Measurements from ENCODE around the gene RUNX3. TPM values are rescaled to one million over a fixed set of nuclear protein-coding genes. Genes with fewer than 3 reads are reported as not detected.

The RUNX3 gene
- total and polyA plus RNA-seq, 2 of the 8 experiments (the other 6 are each of a cell fraction or from before 2014, with no cell fraction given), result 0.62 to 0.82 TPM

GRCh38 chr1:24964811-24965570 is 34.9 kb upstream of the RUNX3 start:
- H3K23me2 ChIP-seq (ENCODE audit: low read depth, low read length), result no peaks in the 10 kb centered on the region
- H3K4ac ChIP-seq (replicated peaks; ENCODE audit: insufficient read length, low read depth, low read length), result no peak overlapping the region
- no peak overlapping the region for H2BK20ac ChIP-seq (ENCODE audit: low read length)
- no peaks in the 10 kb centered on the region for H3K36me3 ChIP-seq (ENCODE audit: control insufficient read depth in 2 of 4, insufficient read depth in 4 of 4, low read length in 3 of 4)
- H2BK12ac ChIP-seq (ENCODE audit: low read depth, low read length), result no peak overlapping the region
- no peaks in the 10 kb centered on the region for H3K9me3 ChIP-seq (ENCODE audit: insufficient read depth in 2 of 2, low read depth in 1 of 2, low read length in 1 of 2)
- H2AK5ac ChIP-seq (ENCODE audit: low read depth, low read length), result no peak overlapping the region
- 93% methylated on average over 31 of the region's 32 CpGs; no CpG with 5 or more reads in 1 of the 2 experiments for WGBS, 2 experiments (ENCODE audit: extremely low coverage in 1 of 2, insufficient coverage in 1 of 2, insufficient read length in 1 of 2, insufficient replicate concordance in 2 of 2, low coverage in 1 of 2, low lambda C conversion rate in 2 of 2, missing lambda C conversion rate in 1 of 2)
- H4K20me1 ChIP-seq (replicated peaks in 1 of 2; ENCODE audit: control insufficient read depth in 1 of 2, insufficient read depth in 2 of 2, low read length in 2 of 2), result no peaks in the 10 kb centered on the region
- H2BK5ac ChIP-seq (ENCODE audit: low read depth, low read length), result no peak overlapping the region
- H3K56ac ChIP-seq (replicated peaks; ENCODE audit: insufficient read length, low read depth, low read length), result no peak overlapping the region
- no peak overlapping the region; the same call in 1 of the 2 replicates for H4K8ac ChIP-seq (ENCODE audit: extremely low read depth, insufficient read depth, low read length)
- no peak overlapping the region for H4K5ac ChIP-seq (ENCODE audit: insufficient read length, low read depth, low read length)
- H3K79me1 ChIP-seq (ENCODE audit: low read depth, low read length), result no peaks in the 10 kb centered on the region
- DNase-seq (ENCODE audit: low read depth in 1 of 2, low spot score in 2 of 2) (no peak), FAIRE-seq (no peak)
- H3K23ac ChIP-seq (ENCODE audit: insufficient read length), result no peak overlapping the region
- H3K14ac ChIP-seq (ENCODE audit: insufficient read length), result no peak overlapping the region
- no peak overlapping the region for H3K18ac ChIP-seq (ENCODE audit: extremely low read depth, low read length)
- ChIA-PET CTCF (ENCODE audit: partially characterized antibody) (interaction anchor here (0.6 to 2.6 kb wide), 5 partner anchors 15 to 608 kb away, joined by 3 to 11 read pairs (median 3); no protein-coding TSS in a partner anchor), POLR2A (ENCODE audit: partially characterized antibody) (interaction anchor here (0.7 kb wide), 1 partner anchor 15 kb away, joined by 3 read pairs; no protein-coding TSS in a partner anchor)
- H2BK120ac ChIP-seq (replicated peaks; ENCODE audit: low read depth, low read length), result no peak overlapping the region
- peaks cover 0 to 5% (median under 1%) of the 10 kb centered on the region in 4 experiments; a peak in 3 of 7 replicates for H3K4me1 ChIP-seq (replicated peaks in 1 of 4; ENCODE audit: control insufficient read depth in 3 of 4, insufficient read depth in 4 of 4, low read length in 3 of 4)
- no peak overlapping the region for H3K4me2 ChIP-seq (ENCODE audit: insufficient read depth in 1 of 2, low read depth in 2 of 2, low read length in 2 of 2)
- H3K79me2 ChIP-seq (ENCODE audit: control insufficient read depth in 1 of 2, insufficient read depth in 2 of 2, low read length in 2 of 2), result no peaks in the 10 kb centered on the region
- H2BK15ac ChIP-seq (ENCODE audit: low read length), result no peak overlapping the region
- no peak overlapping the region for H3K27ac ChIP-seq (ENCODE audit: low read depth, low read length)
- H3K9ac ChIP-seq (replicated peaks in 1 of 4; ENCODE audit: extremely low read depth in 1 of 4, low read depth in 3 of 4, low read length in 3 of 4), result no peak overlapping the region
- H3K27me3 ChIP-seq (replicated peaks in 1 of 4; ENCODE audit: control insufficient read depth in 3 of 4, extremely low read depth in 1 of 4, insufficient read depth in 3 of 4, low read length in 3 of 4), result no peaks in the 10 kb centered on the region
- H2AFZ ChIP-seq (ENCODE audit: low read length), result no peak overlapping the region
- H4K91ac ChIP-seq (replicated peaks; ENCODE audit: insufficient read length, low read length), result no peak overlapping the region
- no peak overlapping the region for H3K4me3 ChIP-seq (ENCODE audit: extremely low read depth in 1 of 4, insufficient read depth in 2 of 4, low read depth in 3 of 4, low read length in 4 of 4)
- TF ChIP-seq RFX5 (IDR thresholded peaks at IDR 0.05; ENCODE audit: borderline replicate concordance, low read depth, low read length) (no peak), MAX (IDR thresholded peaks at IDR 0.05) (peak; percentile 43; the same call in 1 of the 2 replicates), CBX8 (IDR thresholded peaks at IDR 0.05; ENCODE audit: borderline replicate concordance, low read depth, low read length) (no peak), CHD2 (IDR thresholded peaks at IDR 0.05; ENCODE audit: low read length) (no peak), POU5F1 (IDR thresholded peaks at IDR 0.05; ENCODE audit: low read depth, low read length) (no peak), SUZ12 (IDR thresholded peaks at IDR 0.05; ENCODE audit: low read length) (no peak), TCF12 (IDR thresholded peaks at IDR 0.05; ENCODE audit: low read depth, low read length) (no peak), TBP (IDR thresholded peaks at IDR 0.05; ENCODE audit: low read depth, low read length) (no peak), NRF1 (IDR thresholded peaks at IDR 0.05; ENCODE audit: low read depth, low read length) (no peak), RAD21 (IDR thresholded peaks at IDR 0.05 in 1 of 2, conservative IDR thresholded peaks at IDR 0.05 in 1 of 2; ENCODE audit: low read depth in 2 of 2, low read length in 2 of 2) (no peak), HDAC6 (IDR thresholded peaks at IDR 0.05; ENCODE audit: low read depth, low read length) (no peak), CREB1 (IDR thresholded peaks at IDR 0.05) (no peak)

All from H1 (cell line).